Measurements from ENCODE around the gene PLEKHG2. TPM values are rescaled to one million over a fixed set of nuclear protein-coding genes. Genes with fewer than 3 reads are reported as not detected.

The PLEKHG2 gene
- total RNA-seq, 2 donors from 2014 or later = 13.7 to 28.0 TPM

DNA sequence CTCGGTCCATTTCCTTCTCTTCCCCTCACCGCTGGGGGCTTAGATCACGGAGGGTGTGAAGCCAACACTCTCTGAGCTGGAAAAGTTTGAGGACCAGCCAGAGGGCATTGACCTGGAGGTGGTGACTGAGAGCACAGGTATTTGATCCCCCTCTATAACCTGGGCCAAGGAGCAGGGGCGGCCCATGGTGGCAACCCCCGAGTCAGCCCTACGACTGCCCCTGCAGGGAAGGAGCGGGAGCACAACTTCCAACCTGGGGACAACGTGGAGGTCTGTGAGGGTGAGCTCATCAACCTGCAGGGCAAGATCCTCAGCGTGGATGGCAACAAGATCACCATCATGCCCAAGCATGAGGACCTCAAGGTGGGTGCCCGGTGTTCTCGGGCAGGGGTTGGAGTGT is 56.6 kb downstream of the PLEKHG2 start:
- ATAC-seq = no peak
- intact Hi-C loops (cut with DNase I) = no loop called here
- DNase-seq = no peak

DNA sequence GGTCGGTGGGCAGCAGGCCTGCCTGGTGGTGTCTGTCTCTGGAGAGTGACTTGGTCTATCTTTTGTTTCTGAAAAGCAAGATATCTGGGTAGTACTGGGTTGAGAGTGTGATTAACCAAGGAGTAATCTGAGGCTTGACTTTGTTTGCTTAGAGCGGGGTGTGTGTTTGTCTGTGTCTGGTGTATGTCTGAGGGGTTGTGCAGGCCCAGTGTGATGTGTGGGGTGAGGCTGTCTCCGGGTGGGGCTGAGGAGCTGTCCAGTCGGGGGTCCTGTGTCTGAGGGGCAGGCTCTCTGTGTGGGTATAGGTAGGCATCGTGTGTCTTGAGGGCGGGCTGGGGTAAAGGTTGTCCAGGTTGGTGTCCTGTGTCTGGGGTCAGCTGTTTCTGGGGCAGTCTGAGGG is 57.1 kb downstream of the PLEKHG2 start:
- no peak for DNase-seq
- intact Hi-C loops (cut with DNase I) = no loop called here

DNA sequence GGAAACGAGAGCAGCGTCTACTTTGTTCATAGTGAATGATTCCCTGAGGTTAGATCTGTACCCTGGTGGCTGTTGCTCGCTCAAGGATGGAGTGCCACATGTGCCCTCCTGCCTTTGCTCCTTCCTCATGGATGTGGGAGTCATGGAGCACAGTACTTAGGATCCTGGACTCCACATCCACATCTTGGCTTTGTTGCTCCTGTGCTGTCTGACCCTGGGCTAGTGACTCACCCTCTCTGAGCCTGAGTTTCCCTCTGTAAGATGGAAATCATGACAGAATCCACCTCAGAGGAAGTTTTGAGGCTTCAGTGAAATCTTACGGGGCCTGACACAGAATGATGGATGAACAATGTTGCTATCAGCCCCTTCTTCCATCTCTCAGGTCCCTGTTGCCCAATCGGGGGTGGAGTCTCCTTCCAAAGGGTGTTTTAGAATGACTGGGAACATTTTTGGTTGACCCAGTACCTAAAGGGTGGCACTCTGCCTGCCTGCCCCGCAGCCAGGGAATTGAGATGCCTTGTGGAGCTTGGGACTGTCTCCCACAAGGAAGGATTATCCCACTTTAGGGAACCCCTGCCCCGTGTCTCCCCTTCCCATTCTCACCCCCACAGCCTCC is 58.4 kb downstream of the PLEKHG2 start:
- intact Hi-C loops (cut with DNase I) = no loop called here
- no peak for DNase-seq
- ATAC-seq = no peak

More for the DNA sequence above, 57.1 kb downstream of the PLEKHG2 start:
- ATAC-seq = no peak

DNA sequence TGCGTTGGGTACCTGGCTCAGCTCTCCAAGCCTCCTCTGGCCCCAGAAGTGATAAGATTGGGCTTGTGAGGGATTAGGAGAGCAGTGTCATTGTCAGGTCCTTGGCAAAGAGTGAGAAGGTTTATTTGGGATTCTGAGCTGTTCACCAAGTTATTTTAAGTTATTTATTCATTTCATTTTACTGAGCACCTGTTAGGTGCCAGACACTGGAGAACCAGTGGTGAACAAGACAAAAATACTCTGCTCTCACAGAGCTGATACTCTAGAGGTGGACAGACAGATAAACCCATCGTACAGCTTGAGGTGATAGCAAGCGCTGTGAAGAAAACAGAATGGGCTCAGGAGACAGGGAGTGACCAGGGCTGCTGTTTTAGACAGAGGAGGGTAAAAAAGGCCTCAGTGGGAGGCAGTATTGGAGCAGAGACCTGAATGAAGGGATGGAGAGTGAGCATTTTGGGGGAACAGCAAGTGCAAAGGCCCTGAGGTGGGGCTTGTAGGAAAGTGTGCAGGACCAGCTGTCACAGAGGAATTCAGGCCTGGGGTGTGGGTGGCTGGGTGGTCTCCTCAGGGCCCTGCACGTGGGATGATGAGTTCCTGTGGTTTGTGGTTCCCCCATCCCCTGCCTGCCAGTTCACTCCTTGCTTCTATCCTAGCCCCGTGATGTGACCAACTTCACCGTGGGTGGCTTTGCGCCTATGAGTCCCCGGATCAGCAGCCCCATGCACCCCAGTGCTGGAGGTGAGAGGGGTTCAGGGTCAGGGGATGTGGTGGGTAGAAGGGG is 59.5 kb downstream of the PLEKHG2 start:
- no peak for ATAC-seq
- DNase-seq = no peak
- intact Hi-C loops (cut with DNase I) = no loop called here

DNA sequence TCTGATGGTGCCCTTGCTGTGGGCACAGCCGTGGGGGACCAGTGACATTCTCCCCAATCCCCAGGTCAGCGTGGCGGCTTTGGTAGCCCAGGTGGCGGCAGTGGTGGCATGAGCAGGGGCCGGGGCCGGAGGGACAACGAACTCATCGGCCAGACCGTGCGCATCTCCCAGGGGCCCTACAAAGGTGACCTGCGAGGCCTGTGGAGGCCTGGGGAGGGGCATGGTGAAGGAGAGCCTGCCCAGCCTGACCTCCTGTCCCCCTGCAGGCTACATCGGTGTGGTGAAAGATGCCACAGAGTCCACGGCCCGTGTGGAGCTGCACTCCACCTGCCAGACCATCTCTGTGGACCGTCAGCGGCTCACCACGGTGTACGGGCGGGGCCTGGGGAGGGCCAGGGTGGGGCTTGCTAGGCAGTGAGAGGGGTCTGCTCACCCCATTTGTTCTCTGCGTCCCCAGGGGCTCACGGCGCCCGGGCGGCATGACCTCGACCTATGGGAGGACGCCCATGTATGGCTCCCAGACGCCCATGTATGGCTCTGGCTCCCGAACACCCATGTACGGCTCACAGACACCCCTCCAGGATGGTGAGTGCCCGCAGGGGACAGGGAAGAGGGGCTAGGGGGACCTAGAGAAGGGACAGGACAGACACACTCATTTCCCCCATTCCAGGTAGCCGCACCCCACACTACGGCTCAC is 60.4 kb downstream of the PLEKHG2 start:
- no peak for ATAC-seq
- no peak for DNase-seq
- intact Hi-C loops (cut with DNase I) = no loop called here

DNA sequence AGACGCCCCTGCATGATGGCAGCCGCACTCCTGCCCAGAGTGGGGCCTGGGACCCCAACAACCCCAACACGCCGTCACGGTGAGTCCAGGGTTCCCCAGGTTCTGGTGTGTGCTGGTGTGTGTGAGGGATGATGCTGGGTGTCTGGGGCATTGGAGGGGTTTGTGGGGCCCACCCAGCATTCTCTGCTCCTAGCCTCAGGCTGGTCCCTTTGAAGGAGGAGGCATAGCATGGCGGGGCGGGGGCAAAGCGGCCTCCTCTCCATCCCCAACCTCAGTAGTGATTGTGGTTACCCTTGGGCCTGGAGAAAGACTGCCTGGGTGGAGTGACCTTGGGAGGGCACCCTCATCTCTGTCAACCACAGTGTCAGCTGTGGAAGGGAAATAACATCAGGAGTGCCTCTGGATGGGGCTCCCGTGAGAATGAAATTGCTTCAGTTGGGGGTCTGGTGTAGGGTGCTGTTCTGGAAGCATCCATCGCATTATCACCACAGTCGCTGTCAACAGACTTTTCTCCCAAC is 61.0 kb downstream of the PLEKHG2 start:
- intact Hi-C loops (cut with DNase I) = no loop called here
- DNase-seq = no peak

DNA sequence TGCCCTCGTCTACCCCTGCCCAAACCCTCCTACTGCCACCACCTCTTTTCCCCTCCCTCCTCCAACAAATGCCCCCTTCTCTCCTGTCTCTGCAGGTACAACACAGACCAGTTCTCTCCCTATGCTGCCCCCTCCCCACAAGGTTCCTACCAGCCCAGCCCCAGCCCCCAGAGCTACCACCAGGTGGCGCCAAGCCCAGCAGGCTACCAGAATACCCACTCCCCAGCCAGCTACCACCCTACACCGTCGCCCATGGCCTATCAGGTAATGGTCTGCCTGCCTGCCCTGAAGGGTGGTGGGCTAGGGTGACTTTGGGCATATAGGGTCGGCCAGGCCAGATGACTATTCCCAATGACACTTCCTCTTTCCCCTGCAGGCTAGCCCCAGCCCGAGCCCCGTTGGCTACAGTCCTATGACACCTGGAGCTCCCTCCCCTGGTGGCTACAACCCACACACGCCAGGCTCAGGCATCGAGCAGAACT is 61.7 kb downstream of the PLEKHG2 start:
- ATAC-seq = peak; percentile 58 to 76
- intact Hi-C loops (cut with DNase I) = loop anchor here in 1 of 2 donors (2.0 kb wide), 1 partner anchor 59 kb away; the partner anchor contains the start of gene EID2B
- peak; percentile 69 for DNase-seq

More for the DNA sequence above, 61.0 kb downstream of the PLEKHG2 start:
- no peak for ATAC-seq

DNA sequence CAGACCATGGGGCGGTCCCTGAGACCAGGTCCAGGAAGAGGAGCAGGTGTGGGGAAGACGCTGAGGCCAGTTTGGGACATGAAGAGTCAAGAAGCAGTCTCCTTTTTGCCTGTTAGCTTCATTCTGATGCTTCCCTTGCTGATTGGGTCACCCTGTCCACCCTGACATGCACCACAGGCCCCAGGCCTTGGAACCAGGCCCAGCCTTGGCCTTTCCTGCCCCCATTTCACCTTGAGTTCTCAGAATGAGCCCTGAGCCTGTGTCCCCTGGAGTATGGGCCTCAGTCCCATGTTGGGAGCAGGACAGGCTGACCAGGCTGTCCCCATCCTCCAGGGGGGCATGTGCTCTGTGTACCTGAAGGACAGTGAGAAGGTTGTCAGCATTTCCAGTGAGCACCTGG is 63.3 kb downstream of the PLEKHG2 start:
- intact Hi-C loops (cut with DNase I) = loop anchor here in 1 of 2 donors (2.0 kb wide), 1 partner anchor 57 kb away; the partner anchor contains the start of gene EID2B
- no peak for ATAC-seq
- DNase-seq = no peak

Small RNAs within 50 kb of the gene (microRNA-seq; reads per million reads assigned to microRNA genes)
- gene MIR4530 = 0 reads per million in 2 donors

Other genes with a start within 250 kb of the PLEKHG2 start
- gene NCCRP1, start 215.7 kb upstream of the PLEKHG2 start, total RNA-seq = not detected
- not detected for gene SYCN, start 208.4 kb upstream of the PLEKHG2 start, total RNA-seq
- not detected for gene IFNL3, start 167.7 kb upstream of the PLEKHG2 start, total RNA-seq
- gene IFNL4, start 163.8 kb upstream of the PLEKHG2 start, total RNA-seq = not detected
- not detected for gene IFNL2, start 144.3 kb upstream of the PLEKHG2 start, total RNA-seq
- gene IFNL1, start 116.3 kb upstream of the PLEKHG2 start, total RNA-seq = not detected
- gene LRFN1, start 91.8 kb upstream of the PLEKHG2 start, total RNA-seq = 1 to 10 TPM in 1 of 2 donors, under 1 TPM in 1; 0.55 to 1.4 TPM
- gene GMFG, start 76.6 kb upstream of the PLEKHG2 start, total RNA-seq = 10 to 100 TPM; 29.6 to 43.8 TPM
- 10 to 100 TPM; 44.5 to 72.2 TPM for gene SAMD4B, start 70.2 kb upstream of the PLEKHG2 start, total RNA-seq
- 10 to 100 TPM; 34.5 to 38.4 TPM for gene PAF1, start 21.6 kb upstream of the PLEKHG2 start, total RNA-seq
- gene MED29, start 21.3 kb upstream of the PLEKHG2 start, total RNA-seq = 10 to 100 TPM; 21.3 to 25.1 TPM
- gene ZFP36, start 5.8 kb upstream of the PLEKHG2 start, total RNA-seq = 100 to 1,000 TPM in 1 of 2 donors, 10 to 100 TPM in 1; 93.5 to 156 TPM
- 1,000 to 10,000 TPM; 1,273 to 1,597 TPM for gene RPS16, start 23.3 kb downstream of the PLEKHG2 start, total RNA-seq
- 10 to 100 TPM; 61.1 to 70.1 TPM for gene SUPT5H, start 32.9 kb downstream of the PLEKHG2 start, total RNA-seq
- 10 to 100 TPM; 60.3 to 71.2 TPM for gene TIMM50, start 68.2 kb downstream of the PLEKHG2 start, total RNA-seq
- gene DLL3, start 86.3 kb downstream of the PLEKHG2 start, total RNA-seq = not detected
- gene SELENOV, start 102.5 kb downstream of the PLEKHG2 start, total RNA-seq = not detected
- 1 to 10 TPM; 2.3 to 2.4 TPM for gene EID2B, start 120.2 kb downstream of the PLEKHG2 start, total RNA-seq
- gene EID2, start 127.5 kb downstream of the PLEKHG2 start, total RNA-seq = 10 to 100 TPM; 11.0 to 14.8 TPM
- gene LGALS13, start 189.9 kb downstream of the PLEKHG2 start, total RNA-seq = not detected
- gene LGALS16, start 243.2 kb downstream of the PLEKHG2 start, total RNA-seq = not detected